Medulla oblongata (tissue), 1 donor: ENCODE data around the gene MAP1LC3B.

Source experiments
- DNase-seq: peaks from one replicate; pipeline ENCODE4 v3.0.0-alpha.2; 2015; ENCODE audit errors: extremely low spot score

The MAP1LC3B gene

DNA sequence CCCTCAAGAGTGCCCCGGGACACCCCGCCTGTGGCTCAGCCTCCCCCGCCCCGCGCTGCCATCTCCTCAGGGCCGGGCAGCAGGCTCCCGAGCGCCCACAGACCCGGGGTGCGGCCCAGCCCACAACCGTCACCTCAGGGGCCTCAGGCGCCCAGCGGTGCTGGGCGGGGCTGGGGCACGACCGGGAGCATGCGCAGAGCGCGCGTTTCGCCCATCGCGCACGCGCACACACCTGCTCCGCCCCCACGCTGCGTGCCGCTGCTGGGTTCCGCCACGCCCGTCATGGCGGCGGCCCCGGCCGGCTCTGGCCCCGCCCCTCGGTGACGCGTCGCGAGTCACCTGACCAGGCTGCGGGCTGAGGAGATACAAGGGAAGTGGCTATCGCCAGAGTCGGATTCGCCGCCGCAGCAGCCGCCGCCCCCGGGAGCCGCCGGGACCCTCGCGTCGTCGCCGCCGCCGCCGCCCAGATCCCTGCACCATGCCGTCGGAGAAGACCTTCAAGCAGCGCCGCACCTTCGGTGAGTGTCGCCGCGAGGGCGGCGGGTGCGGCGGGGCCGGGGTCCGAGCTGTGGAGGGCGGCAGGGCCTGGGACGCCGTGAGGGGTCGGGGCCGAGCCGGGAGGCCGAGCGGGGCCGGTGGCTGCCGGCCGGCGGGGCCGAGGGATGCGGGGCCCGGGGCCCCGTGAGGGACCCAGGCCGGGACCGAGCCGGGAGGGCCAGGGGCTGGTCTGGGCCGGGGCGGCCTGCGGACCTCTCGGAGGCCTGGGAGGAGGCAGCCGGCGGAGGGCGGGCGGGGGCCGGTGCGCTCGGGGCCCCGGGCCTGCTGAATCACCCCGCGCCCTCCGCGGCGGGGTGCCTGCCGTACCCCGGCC lies at the start of gene MAP1LC3B:
Gene MAP1LC3B, plus strand, starts transcription at position 387 of the 871 bp plus-strand sequence. Its CDS starts 92 bp downstream, at position 479.
- peak; percentile 97 for DNase-seq

GRCh38 chr16:87342504-87342903 lies 49.6 kb upstream of the MAP1LC3B start:
- no peak for DNase-seq

GRCh38 chr16:87342978-87343752 lies 49.0 kb upstream of the MAP1LC3B start:
- DNase-seq, result no peak

GRCh38 chr16:87343753-87344050 lies 48.4 kb upstream of the MAP1LC3B start:
- DNase-seq, result no peak

- DNase-seq, result no peak
Measured at GRCh38 chr16:87344165-87344930, 47.8 kb upstream of the MAP1LC3B start.

DNA sequence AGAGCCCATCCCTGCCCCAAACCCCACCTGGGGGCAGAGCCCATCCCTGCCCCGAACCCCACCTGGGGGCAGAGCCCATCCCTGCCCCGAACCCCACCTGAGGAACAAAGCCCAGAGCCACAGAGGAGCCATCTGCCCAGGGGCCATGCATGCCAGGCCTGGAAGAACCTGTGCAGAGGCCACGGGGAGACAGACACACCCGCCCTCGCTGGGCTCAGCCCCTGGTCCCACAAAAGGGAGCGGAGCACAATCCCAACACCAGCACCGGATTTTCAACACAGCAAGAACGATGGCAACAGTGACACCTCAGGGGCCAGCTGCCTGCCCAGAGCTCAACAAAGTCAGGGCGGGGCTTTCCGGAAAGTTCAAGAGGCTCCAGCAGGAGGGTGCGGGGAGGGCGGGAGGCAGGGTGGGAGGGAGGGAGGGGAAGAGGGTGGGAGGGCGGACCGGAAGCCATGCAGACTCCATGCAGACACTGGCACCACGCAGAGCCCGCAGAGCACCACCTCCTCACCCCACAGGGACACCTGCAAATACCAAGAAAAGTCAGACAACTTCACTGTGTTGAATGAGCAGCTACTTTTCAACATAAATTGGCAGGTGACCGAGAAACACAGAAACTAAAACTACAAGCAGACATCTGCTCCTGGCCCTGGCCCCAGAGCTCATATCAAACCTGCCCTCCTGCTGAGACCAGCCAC lies 47.1 kb upstream of the MAP1LC3B start:
- DNase-seq, result no peak

- DNase-seq, result no peak
Measured at GRCh38 chr16:87345726-87346424, 46.3 kb upstream of the MAP1LC3B start.

DNA sequence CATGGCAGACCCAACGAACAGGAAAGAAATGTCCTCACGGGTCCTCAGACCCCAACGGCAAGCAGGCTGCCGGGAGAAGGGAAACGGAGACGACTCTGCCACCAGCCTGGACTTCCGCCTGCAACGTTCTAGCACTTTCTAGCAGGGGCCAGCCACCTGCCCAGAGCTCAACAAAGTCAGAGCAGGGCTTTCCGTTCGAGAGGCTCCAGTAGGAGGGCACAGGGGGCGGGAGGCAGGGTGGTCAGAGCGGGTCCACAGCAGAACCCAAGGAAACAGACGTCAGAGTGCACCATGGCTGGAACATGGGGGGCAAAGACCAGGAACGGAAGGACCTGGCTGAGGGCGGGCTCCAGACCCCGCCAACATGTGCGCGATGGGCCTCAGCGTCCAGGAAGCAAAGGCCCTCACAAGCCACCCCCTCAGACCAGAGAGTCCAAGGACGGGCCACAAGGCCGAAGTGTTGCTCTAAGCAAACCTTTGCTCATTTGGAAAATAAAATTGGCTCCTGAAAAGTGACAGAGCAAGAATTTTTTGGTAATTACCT lies 45.5 kb upstream of the MAP1LC3B start:
- no peak for DNase-seq

GRCh38 chr16:87347932-87348615 lies 44.1 kb upstream of the MAP1LC3B start:
- no peak for DNase-seq

GRCh38 chr16:87348616-87349157 lies 43.4 kb upstream of the MAP1LC3B start:
- DNase-seq, result no peak

- DNase-seq, result no peak
Measured at GRCh38 chr16:87350031-87350430, 42.1 kb upstream of the MAP1LC3B start.

DNA sequence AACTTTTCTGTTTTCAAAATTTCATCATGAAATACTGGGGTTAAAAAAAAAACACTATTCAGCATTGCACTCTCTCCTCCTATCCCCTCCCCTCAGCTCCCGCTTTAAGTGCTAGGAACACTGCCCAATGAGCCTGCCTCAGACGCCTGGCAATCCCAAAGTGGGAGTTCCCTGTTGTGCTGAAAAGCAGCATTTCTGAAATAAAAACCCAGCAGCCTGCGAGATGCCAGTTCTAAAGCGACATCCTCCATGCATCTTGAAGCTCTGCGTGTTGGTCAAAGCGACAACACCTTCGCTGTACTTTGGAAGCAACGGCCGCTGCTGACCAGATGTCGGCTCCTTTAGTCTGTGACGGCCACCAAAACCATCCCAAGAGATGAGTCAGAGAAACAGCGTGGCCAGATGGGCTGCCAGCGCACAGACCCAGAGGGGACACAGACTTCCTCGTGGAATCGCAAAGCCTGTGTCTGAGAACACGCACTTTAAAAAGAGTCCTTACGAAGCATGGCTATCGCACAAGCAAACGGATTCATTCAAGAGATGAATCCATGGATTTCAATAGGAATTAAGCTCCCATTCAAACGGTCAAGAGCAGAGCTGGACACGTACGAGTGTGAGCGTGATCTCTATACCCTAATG lies 41.3 kb upstream of the MAP1LC3B start:
- peak; percentile 51 for DNase-seq

DNA sequence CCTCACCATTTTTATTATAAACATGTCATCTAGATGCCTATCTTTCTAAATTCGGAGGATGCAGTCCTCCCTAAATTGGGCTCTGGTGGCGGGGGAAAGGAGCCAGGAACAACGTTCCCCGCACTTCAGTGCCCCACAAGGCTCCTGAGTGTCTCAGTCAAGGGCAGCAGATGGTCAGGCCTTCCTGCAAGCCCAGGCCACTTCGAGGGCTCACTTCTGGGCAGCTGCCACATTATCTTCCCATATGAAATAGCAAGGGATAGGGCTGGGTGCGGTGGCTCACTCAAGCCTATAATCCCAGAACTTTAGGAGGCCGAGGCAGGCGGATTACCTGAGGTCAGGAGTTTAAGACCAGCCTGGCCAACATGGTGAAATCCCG lies 40.8 kb upstream of the MAP1LC3B start:
- no peak for DNase-seq

GRCh38 chr16:87352818-87353217 lies 39.3 kb upstream of the MAP1LC3B start:
- no peak for DNase-seq

DNA sequence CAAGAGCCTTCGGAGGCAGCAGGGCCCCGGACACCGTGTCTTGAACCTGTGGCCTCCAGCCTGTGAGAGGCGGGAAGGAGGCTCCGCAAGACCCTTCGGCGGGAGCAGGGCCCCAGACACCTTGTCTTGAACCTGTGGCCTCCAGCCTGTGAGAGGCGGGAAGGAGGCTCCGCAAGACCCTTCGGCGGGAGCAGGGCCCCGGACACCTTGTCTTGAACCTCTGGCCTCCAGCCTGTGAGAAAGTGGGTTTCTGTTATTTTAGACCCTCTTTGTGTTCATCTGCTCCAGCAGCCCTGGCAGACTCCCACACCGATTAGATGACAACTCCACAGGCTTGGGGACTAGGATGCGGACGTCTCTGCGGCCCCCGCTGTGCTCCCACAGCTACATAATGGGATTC lies 38.5 kb upstream of the MAP1LC3B start:
- DNase-seq, result no peak

- no peak for DNase-seq
Measured at GRCh38 chr16:87356491-87356853, 35.7 kb upstream of the MAP1LC3B start.

DNA sequence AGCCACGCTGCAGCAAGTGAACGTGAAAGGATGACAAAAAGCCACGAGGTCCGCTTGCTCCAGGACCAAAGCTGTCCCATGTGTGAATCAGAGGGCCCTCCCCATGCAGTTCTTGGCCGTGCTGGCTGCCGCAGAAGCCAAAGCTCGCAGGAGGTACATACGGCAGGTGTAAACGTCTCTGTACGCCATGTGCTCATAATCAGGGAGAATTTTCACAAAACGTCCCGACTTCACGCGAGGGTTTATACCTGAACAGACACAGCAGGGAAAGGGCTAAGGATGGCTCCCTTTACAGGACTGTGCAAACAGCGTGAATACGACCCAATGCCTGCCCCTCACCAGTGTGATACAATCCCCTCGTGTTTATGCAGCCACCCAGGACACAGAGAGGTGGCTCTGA lies 33.9 kb upstream of the MAP1LC3B start:
- DNase-seq, result no peak

GRCh38 chr16:87358696-87359095 lies 33.4 kb upstream of the MAP1LC3B start:
- no peak for DNase-seq

DNA sequence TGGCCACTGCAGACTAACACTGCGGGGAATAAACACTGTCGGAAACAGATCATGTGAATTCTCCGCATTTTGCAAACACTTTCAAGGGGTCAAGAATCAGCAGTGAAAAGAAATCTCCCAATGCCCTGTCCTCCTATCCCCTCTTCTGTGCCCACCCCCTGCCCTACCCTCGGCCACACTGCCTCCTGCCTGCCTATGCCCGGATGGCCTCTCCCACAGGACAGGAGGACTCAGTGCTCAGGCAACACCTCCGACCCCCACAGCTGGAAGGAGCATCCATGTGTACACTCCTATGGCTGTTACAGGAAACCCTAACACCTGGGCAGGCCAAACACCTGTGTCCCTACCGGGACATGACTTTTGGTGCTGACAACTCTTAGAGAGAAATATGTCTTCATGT lies 33.0 kb upstream of the MAP1LC3B start:
- DNase-seq, result no peak
